Measurements from ENCODE around the gene PPP6R1. TPM values are rescaled to one million over a fixed set of nuclear protein-coding genes. Genes with fewer than 3 reads are reported as not detected.

The PPP6R1 gene
- polyA plus RNA-seq, 2 donors: 29.8 to 30.6 TPM

GRCh38 chr19:55198651-55199050 lies 60.2 kb downstream of the PPP6R1 start:
- 58 to 69% methylated on average over 5 of the region's 5 CpGs for WGBS, 2 donors
- Histone ChIP-seq H3K9me3 (ENCODE audit: control insufficient read depth in 2 of 2, insufficient read depth in 1 of 2, low read depth in 1 of 2, low read length in 1 of 2) (no peaks in the 10 kb centered on the region), H3K36me3 (ENCODE audit: control insufficient read depth in 2 of 2, insufficient read depth in 2 of 2, low read length in 1 of 2) (no peaks in the 10 kb centered on the region), H3K4me3 (ENCODE audit: low read depth in 1 of 2, low read length in 2 of 2) (no peak overlapping the region), H3K27me3 (ENCODE audit: control insufficient read depth in 1 of 2, insufficient read depth in 2 of 2, low read length in 2 of 2) (no peaks in the 10 kb centered on the region), H3K4me1 (ENCODE audit: control insufficient read depth in 2 of 2, insufficient read depth in 2 of 2, low read length in 1 of 2) (no peaks in the 10 kb centered on the region), H3K27ac (ENCODE audit: low read depth in 2 of 2, low read length in 1 of 2) (no peak overlapping the region)

- Histone ChIP-seq H3K36me3 (ENCODE audit: control insufficient read depth in 2 of 2, insufficient read depth in 2 of 2, low read length in 1 of 2) (no peaks in the 10 kb centered on the region), H3K27me3 (ENCODE audit: control insufficient read depth in 1 of 2, insufficient read depth in 2 of 2, low read length in 2 of 2) (no peaks in the 10 kb centered on the region), H3K4me3 (ENCODE audit: low read depth in 1 of 2, low read length in 2 of 2) (no peak overlapping the region), H3K27ac (ENCODE audit: low read depth in 2 of 2, low read length in 1 of 2) (no peak overlapping the region), H3K4me1 (ENCODE audit: control insufficient read depth in 2 of 2, insufficient read depth in 2 of 2, low read length in 1 of 2) (no peaks in the 10 kb centered on the region), H3K9me3 (ENCODE audit: control insufficient read depth in 2 of 2, insufficient read depth in 1 of 2, low read depth in 1 of 2, low read length in 1 of 2) (no peaks in the 10 kb centered on the region)
- 60 to 72% methylated on average over 4 of the region's 4 CpGs for WGBS, 2 donors
Measured at GRCh38 chr19:55197528-55197927, 61.3 kb downstream of the PPP6R1 start.

- WGBS, 2 donors: 88 to 91% methylated on average over 10 of the region's 10 CpGs
- no peaks in the 10 kb centered on the region for H3K4me1 ChIP-seq (ENCODE audit: control insufficient read depth in 2 of 2, insufficient read depth in 2 of 2, low read length in 1 of 2)
- H3K36me3 ChIP-seq (ENCODE audit: control insufficient read depth in 2 of 2, insufficient read depth in 2 of 2, low read length in 1 of 2): no peaks in the 10 kb centered on the region
- H3K27ac ChIP-seq (ENCODE audit: low read depth in 2 of 2, low read length in 1 of 2): no peak overlapping the region
- H3K9me3 ChIP-seq (ENCODE audit: control insufficient read depth in 2 of 2, insufficient read depth in 1 of 2, low read depth in 1 of 2, low read length in 1 of 2): no peaks in the 10 kb centered on the region
- no peaks in the 10 kb centered on the region for H3K27me3 ChIP-seq (ENCODE audit: control insufficient read depth in 1 of 2, insufficient read depth in 2 of 2, low read length in 2 of 2)
- no peak overlapping the region for H3K4me3 ChIP-seq (ENCODE audit: low read depth in 1 of 2, low read length in 2 of 2)
Measured at GRCh38 chr19:55196803-55197202, 62.0 kb downstream of the PPP6R1 start.

- H3K36me3 ChIP-seq (ENCODE audit: control insufficient read depth in 2 of 2, insufficient read depth in 2 of 2, low read length in 1 of 2): no peaks in the 10 kb centered on the region
- H3K27me3 ChIP-seq (ENCODE audit: control insufficient read depth in 1 of 2, insufficient read depth in 2 of 2, low read length in 2 of 2): no peaks in the 10 kb centered on the region
- H3K4me1 ChIP-seq (ENCODE audit: control insufficient read depth in 2 of 2, insufficient read depth in 2 of 2, low read length in 1 of 2): no peaks in the 10 kb centered on the region
- no peaks in the 10 kb centered on the region for H3K9me3 ChIP-seq (ENCODE audit: control insufficient read depth in 2 of 2, insufficient read depth in 1 of 2, low read depth in 1 of 2, low read length in 1 of 2)
- WGBS, 2 donors: 80 to 81% methylated on average over 12 of the region's 12 CpGs
- no peak overlapping the region for H3K27ac ChIP-seq (ENCODE audit: low read depth in 2 of 2, low read length in 1 of 2)
- H3K4me3 ChIP-seq (ENCODE audit: low read depth in 1 of 2, low read length in 2 of 2): no peak overlapping the region
Measured at GRCh38 chr19:55193481-55193880, 65.3 kb downstream of the PPP6R1 start.

GRCh38 chr19:55189403-55189835 lies 69.4 kb downstream of the PPP6R1 start:
- Histone ChIP-seq H3K36me3 (ENCODE audit: control insufficient read depth in 2 of 2, insufficient read depth in 2 of 2, low read length in 1 of 2) (no peaks in the 10 kb centered on the region), H3K27me3 (ENCODE audit: control insufficient read depth in 1 of 2, insufficient read depth in 2 of 2, low read length in 2 of 2) (no peaks in the 10 kb centered on the region), H3K27ac (ENCODE audit: low read depth in 2 of 2, low read length in 1 of 2) (peak overlapping the region in 1 of 2 donors; percentile 64), H3K4me1 (ENCODE audit: control insufficient read depth in 2 of 2, insufficient read depth in 2 of 2, low read length in 1 of 2) (no peaks in the 10 kb centered on the region), H3K9me3 (ENCODE audit: control insufficient read depth in 2 of 2, insufficient read depth in 1 of 2, low read depth in 1 of 2, low read length in 1 of 2) (no peaks in the 10 kb centered on the region), H3K4me3 (ENCODE audit: low read depth in 1 of 2, low read length in 2 of 2) (no peak overlapping the region)
- WGBS, 2 donors: 37 to 54% methylated on average over 15 of the region's 15 CpGs

GRCh38 chr19:55188625-55189024 lies 70.2 kb downstream of the PPP6R1 start:
- Histone ChIP-seq H3K4me3 (ENCODE audit: low read depth in 1 of 2, low read length in 2 of 2) (no peak overlapping the region), H3K36me3 (ENCODE audit: control insufficient read depth in 2 of 2, insufficient read depth in 2 of 2, low read length in 1 of 2) (no peaks in the 10 kb centered on the region), H3K27ac (ENCODE audit: low read depth in 2 of 2, low read length in 1 of 2) (peak overlapping the region; percentile 17 to 75), H3K4me1 (ENCODE audit: control insufficient read depth in 2 of 2, insufficient read depth in 2 of 2, low read length in 1 of 2) (no peaks in the 10 kb centered on the region), H3K27me3 (ENCODE audit: control insufficient read depth in 1 of 2, insufficient read depth in 2 of 2, low read length in 2 of 2) (no peaks in the 10 kb centered on the region), H3K9me3 (ENCODE audit: control insufficient read depth in 2 of 2, insufficient read depth in 1 of 2, low read depth in 1 of 2, low read length in 1 of 2) (no peaks in the 10 kb centered on the region)
- whole genome bisulfite sequencing, 2 donors: 50 to 55% methylated on average over 8 of the region's 8 CpGs

GRCh38 chr19:55186080-55186479 lies 72.7 kb downstream of the PPP6R1 start:
- Histone ChIP-seq H3K4me3 (ENCODE audit: low read depth in 1 of 2, low read length in 2 of 2) (no peak overlapping the region), H3K36me3 (ENCODE audit: control insufficient read depth in 2 of 2, insufficient read depth in 2 of 2, low read length in 1 of 2) (no peaks in the 10 kb centered on the region), H3K27ac (ENCODE audit: low read depth in 2 of 2, low read length in 1 of 2) (no peak overlapping the region), H3K9me3 (ENCODE audit: control insufficient read depth in 2 of 2, insufficient read depth in 1 of 2, low read depth in 1 of 2, low read length in 1 of 2) (peaks cover 0 to 6% of the 10 kb centered on the region in 2 donors), H3K4me1 (ENCODE audit: control insufficient read depth in 2 of 2, insufficient read depth in 2 of 2, low read length in 1 of 2) (no peaks in the 10 kb centered on the region), H3K27me3 (ENCODE audit: control insufficient read depth in 1 of 2, insufficient read depth in 2 of 2, low read length in 2 of 2) (peaks cover 0 to 3% of the 10 kb centered on the region in 2 donors)
- whole genome bisulfite sequencing, 2 donors: 81 to 83% methylated on average over 12 of the region's 12 CpGs

GRCh38 chr19:55181740-55182139 lies 77.1 kb downstream of the PPP6R1 start:
- Histone ChIP-seq H3K27me3 (ENCODE audit: control insufficient read depth in 1 of 2, insufficient read depth in 2 of 2, low read length in 2 of 2) (peaks cover 0 to 10% of the 10 kb centered on the region in 2 donors), H3K4me1 (ENCODE audit: control insufficient read depth in 2 of 2, insufficient read depth in 2 of 2, low read length in 1 of 2) (peaks cover 9 to 11% of the 10 kb centered on the region in 2 donors), H3K9me3 (ENCODE audit: control insufficient read depth in 2 of 2, insufficient read depth in 1 of 2, low read depth in 1 of 2, low read length in 1 of 2) (peaks cover 0 to 12% of the 10 kb centered on the region in 2 donors), H3K4me3 (ENCODE audit: low read depth in 1 of 2, low read length in 2 of 2) (no peak overlapping the region), H3K36me3 (ENCODE audit: control insufficient read depth in 2 of 2, insufficient read depth in 2 of 2, low read length in 1 of 2) (no peaks in the 10 kb centered on the region), H3K27ac (ENCODE audit: low read depth in 2 of 2, low read length in 1 of 2) (no peak overlapping the region)
- 73 to 78% methylated on average over 20 of the region's 20 CpGs for WGBS, 2 donors

Other genes starting within 250 kb of the PPP6R1 start
- 1 to 10 TPM in 1 of 2 donors, under 1 TPM in 1; 0.45 to 1.6 TPM for gene GP6, start 220.8 kb downstream of the PPP6R1 start, polyA plus RNA-seq
- gene RDH13, start 195.9 kb downstream of the PPP6R1 start, polyA plus RNA-seq: 10 to 100 TPM; 32.5 to 60.6 TPM
- 1,000 to 10,000 TPM in 1 of 2 donors, 100 to 1,000 TPM in 1; 578 to 1,427 TPM for gene EPS8L1, start 183.1 kb downstream of the PPP6R1 start, polyA plus RNA-seq
- gene PPP1R12C, start 141.4 kb downstream of the PPP6R1 start, polyA plus RNA-seq: 100 to 1,000 TPM in 1 of 2 donors, 10 to 100 TPM in 1; 77.7 to 100 TPM
- gene TNNT1, start 109.8 kb downstream of the PPP6R1 start, polyA plus RNA-seq: 10 to 100 TPM in 1 of 2 donors, 1 to 10 TPM in 1; 6.1 to 10.9 TPM
- 1 to 10 TPM; 1.0 to 2.6 TPM for gene TNNI3, start 101.3 kb downstream of the PPP6R1 start, polyA plus RNA-seq
- 1 to 10 TPM in 1 of 2 donors, under 1 TPM in 1; 0.44 to 1.1 TPM for gene DNAAF3, start 92.4 kb downstream of the PPP6R1 start, polyA plus RNA-seq
- under 1 TPM in 1 of 2 donors, not detected in 1; 0.05 TPM for gene SYT5, start 78.7 kb downstream of the PPP6R1 start, polyA plus RNA-seq
- gene PTPRH, start 49.5 kb downstream of the PPP6R1 start, polyA plus RNA-seq: under 1 TPM; 0.10 to 0.19 TPM
- 1 to 10 TPM; 2.3 to 6.0 TPM for gene TMEM86B, start 30.3 kb downstream of the PPP6R1 start, polyA plus RNA-seq
- gene HSPBP1, start 21.1 kb upstream of the PPP6R1 start, polyA plus RNA-seq: 10 to 100 TPM; 30.9 to 44.9 TPM
- gene BRSK1, start 25.0 kb upstream of the PPP6R1 start, polyA plus RNA-seq: 1 to 10 TPM in 1 of 2 donors, under 1 TPM in 1; 0.96 to 1.0 TPM
- under 1 TPM in 1 of 2 donors, not detected in 1; 0.12 TPM for gene TMEM150B, start 66.3 kb upstream of the PPP6R1 start, polyA plus RNA-seq
- gene KMT5C, start 80.9 kb upstream of the PPP6R1 start, polyA plus RNA-seq: 1 to 10 TPM; 5.0 to 9.4 TPM
- under 1 TPM; 0.48 to 0.53 TPM for gene COX6B2, start 95.7 kb upstream of the PPP6R1 start, polyA plus RNA-seq
- not detected for gene GARIN5B, start 104.2 kb upstream of the PPP6R1 start, polyA plus RNA-seq
- under 1 TPM; 0.47 to 0.51 TPM for gene IL11, start 111.4 kb upstream of the PPP6R1 start, polyA plus RNA-seq
- not detected for gene TMEM190, start 117.8 kb upstream of the PPP6R1 start, polyA plus RNA-seq
- under 1 TPM; 0.49 to 0.98 TPM for gene TMEM238, start 125.3 kb upstream of the PPP6R1 start, polyA plus RNA-seq
- 1,000 to 10,000 TPM; 2,179 to 2,435 TPM for gene RPL28, start 126.9 kb upstream of the PPP6R1 start, polyA plus RNA-seq
- gene UBE2S, start 148.8 kb upstream of the PPP6R1 start, polyA plus RNA-seq: 10 to 100 TPM; 12.8 to 24.1 TPM
- gene SHISA7, start 184.3 kb upstream of the PPP6R1 start, polyA plus RNA-seq: under 1 TPM in 1 of 2 donors, not detected in 1; 0.01 TPM
- gene ISOC2, start 202.6 kb upstream of the PPP6R1 start, polyA plus RNA-seq: 10 to 100 TPM; 38.6 to 95.2 TPM
- under 1 TPM in 1 of 2 donors, not detected in 1; 0.04 TPM for gene C19orf85, start 205.7 kb upstream of the PPP6R1 start, polyA plus RNA-seq
- gene ZNF628, start 217.6 kb upstream of the PPP6R1 start, polyA plus RNA-seq: 1 to 10 TPM; 3.8 to 7.0 TPM
- gene NAT14, start 226.2 kb upstream of the PPP6R1 start, polyA plus RNA-seq: 1 to 10 TPM; 4.2 to 6.8 TPM
- gene SSC5D, start 229.4 kb upstream of the PPP6R1 start, polyA plus RNA-seq: 1 to 10 TPM in 1 of 2 donors, under 1 TPM in 1; 0.92 to 1.0 TPM

Data from esophagus (tissue), 2 donors.